IPS DF 19.7 (cell line): ENCODE data around the gene MEX3B.
"Not testable (repeated sequence)": the region's sequence is repeated elsewhere in the genome, so short reads cannot be mapped to it uniquely, and the experiment has no call there.

Experiments
- DNase-seq: peaks from one replicate; pipeline ENCODE4 v3.0.0-alpha.2; 2013; ENCODE audit warnings: low read depth, low spot score

The MEX3B gene

GRCh38 chr15:82048811-82049210 lies 3.0 kb upstream of the MEX3B start:
- no peak for DNase-seq

DNA sequence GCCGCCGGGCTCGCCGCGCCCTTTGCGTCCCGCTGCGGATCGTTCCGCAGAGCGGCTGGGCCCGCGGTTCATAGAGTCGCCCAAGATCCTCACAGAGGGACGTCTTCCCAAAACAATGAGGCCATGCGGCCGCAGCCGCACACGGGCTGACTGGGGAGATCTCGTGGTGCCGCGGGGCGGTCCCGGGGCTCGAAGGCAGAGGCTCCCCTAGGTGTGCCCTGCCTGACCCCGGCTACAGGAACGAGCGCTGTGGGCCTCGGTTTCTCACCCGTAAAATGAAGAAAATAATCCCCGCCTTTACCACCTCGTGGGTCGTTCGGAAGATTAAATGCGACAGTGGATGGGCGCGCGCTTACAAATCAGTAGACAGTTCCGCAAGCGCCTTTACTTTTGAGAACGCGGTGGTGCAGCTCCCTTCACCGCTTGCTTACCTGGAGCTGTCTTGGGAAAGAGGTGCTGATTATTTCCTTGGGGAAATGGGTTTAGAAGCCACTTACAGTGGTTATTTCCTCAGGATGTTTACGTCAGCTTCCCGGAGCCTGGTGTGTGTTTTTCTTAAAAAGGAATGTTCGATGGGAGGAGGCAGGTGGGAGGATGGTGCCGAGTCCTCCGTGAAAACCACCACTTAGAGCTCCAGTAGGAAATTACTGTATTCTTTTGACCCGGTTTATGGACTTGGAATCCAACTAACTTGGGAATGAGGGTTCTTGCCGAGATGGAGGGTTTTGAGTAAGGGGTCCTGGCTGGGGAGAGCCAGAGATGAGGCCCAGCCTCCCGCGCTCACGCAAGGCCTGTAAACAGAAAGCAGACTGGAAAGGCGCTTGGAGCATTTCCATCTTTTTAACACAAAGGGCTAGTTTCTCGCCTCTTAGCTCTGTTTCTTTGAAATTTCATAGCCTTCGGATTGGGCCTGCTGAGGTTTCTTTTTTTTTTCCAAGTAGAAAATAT lies 1.9 kb upstream of the MEX3B start:
- DNase-seq = no peak

GRCh38 chr15:82046666-82047452 lies 1.0 kb upstream of the MEX3B start:
- no peak for DNase-seq

DNA sequence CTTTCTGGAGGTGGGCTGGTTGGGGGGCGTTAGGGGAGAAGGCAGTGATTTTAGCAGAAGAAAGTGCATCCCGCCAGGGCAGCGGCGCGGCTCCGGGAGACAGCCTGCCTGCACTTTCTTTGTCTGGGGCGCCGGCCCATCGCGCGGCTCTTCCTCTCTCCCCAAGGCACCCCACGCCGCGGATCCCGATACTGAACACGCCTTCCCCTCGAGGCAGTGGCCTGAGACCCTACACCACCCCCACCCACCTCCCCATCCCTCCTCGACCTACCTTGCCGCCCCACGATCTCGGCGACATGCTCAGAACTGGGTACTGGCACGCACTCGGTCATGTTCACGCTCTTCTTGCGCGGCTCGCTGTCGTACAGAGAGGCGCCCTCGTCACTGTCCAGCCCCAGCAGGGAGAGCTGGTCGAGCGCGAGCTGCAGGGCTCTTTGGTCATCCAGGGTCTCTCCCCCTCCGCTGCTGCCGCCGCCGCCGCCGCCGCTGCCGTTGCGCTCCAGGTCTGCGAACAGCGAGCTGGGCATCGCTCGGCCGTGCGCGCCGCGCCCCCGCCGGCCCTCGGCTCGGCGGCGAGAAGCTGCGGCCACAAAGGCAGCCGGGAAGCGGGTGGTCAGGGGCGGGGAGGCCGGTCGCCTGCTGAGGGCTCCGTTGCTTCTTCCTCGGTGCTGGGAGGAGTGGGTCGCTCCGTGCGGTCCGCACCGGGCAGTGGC lies 483 bp downstream of the MEX3B start:
- DNase-seq = no peak

DNA sequence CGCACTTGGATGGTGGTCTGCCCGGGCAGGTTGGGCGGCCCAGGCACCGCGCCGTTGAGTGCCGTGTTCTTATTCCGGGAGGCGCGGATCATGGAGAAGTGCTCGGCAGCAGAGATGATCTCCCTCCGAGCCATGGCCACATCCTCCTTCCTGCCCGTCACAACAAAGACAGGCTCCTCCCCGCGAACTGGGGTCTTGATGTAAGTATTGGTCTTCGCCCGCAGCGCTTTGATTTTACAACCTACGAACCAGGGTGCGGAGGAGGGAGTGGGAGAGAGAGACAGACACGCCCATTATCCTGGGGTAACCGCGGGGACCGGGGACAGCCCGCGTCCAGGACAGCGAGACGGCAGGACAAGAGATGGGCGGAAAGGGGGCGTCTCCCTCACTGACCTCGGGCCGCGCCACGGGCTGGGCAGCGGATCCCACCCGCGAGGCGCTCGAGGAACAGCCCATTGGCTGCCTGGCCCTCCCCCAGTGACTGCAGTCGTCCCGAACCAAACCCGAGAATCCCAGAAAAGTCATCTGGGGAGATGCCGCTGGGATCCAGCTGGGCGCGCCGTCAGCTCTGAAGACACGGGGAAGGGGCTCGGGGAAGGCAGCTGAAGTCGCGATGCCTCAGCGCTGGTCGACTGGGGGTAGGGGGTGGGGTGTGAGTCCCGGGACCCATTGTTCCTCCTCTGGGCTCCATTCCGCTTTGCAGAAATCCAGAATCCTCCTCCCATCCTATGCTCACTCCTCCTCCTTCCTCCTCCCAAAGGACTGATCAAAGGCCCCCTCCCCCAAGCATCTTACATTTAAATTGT lies 1.2 kb downstream of the MEX3B start:
- DNase-seq = no peak

DNA sequence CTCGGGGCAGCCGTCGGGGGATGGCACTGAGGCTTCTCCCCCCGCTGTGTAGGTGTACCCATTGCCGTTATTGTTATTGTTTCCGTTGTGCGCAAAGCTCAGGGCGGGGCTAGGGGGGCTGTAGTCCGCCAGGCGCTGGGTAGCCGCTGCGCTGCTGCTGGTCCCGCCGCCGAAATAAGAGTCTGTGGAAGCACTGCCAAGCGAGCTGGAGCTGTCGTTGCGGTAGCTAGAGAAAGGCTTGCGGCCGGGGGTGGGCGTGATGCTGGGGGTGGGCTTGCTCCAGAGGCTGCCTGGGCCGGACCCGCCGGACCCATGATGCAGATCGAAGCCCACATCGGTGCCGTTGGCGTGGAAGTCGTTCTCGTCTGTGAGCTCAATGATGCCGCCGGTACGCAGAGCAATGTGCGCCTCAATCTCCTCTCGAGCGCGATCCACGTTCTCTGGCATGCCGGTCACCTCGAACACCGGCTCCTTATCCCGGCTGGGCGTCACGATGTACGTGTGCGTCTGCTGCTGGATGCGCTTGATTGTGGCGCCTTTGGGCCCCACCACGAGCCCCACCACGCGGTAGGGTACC lies 1.9 kb downstream of the MEX3B start:
- no peak for DNase-seq

- DNase-seq = no peak
Observed at GRCh38 chr15:82043130-82043673, 2.6 kb downstream of the MEX3B start.

GRCh38 chr15:82040862-82041261 lies 5.0 kb downstream of the MEX3B start:
- no peak for DNase-seq

DNA sequence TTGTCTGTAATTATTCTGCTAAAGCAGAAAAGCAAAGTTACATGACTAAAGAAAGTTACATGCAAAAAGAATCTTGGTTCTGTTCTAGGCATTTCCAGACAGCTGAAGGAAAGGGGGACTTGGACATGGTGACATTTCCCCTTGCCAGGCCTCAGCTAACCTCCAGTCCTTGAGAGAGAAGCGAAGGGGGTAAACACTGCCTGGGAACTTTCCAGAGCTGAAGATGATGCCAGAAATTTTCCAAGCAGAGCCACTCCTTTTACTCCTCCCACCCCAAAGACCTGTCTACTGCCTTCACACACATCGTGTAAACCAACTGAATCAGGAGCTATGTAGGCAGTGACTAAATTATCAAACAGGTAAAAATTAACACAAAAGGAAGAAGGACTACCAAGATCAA lies 5.4 kb downstream of the MEX3B start:
- no peak for DNase-seq

DNA sequence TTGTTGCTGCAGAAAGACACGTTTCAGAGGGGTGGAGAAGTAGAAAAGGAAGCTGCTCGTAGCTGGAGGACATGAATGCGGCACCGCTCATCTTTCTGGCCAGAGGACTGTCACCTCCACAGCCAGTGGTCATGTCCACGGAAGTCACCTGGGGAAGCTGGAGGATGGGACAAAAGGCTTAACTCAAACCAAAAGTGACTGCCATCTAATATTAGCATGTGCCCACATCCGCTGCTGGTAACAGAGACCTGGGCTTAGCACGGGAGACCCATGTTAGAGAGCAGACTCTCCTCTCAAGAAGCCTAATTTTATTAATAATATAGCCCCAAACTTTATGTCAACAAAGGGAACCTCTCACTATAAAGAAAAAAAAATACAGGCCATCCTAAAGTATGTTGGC lies 5.9 kb downstream of the MEX3B start:
- DNase-seq = no peak

DNA sequence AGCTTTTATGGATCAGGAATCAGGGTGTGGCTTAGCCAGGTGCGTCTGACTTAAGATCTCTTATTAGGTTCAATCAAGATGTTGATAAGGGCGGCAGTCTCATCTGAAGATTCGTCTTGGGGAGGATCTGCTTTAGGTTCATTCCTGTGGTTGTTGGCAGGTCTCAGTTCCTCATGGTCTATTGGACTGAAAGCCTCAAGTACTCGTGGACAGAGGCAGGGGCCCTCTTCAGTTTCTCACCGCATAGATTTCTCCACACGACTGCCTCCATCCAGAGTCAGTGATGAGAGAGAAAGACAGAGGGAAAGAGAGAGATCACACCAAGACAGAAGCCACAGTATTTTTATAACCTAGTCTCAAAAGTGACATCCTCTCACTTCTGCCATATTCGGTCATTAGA lies 9.4 kb downstream of the MEX3B start:
- no peak for DNase-seq

GRCh38 chr15:82031871-82032270 lies 13.9 kb downstream of the MEX3B start:
- no peak for DNase-seq

GRCh38 chr15:82030176-82030575 lies 15.6 kb downstream of the MEX3B start:
- DNase-seq = no peak

- DNase-seq = not testable (repeated sequence)
Observed at GRCh38 chr15:82028163-82028562, 17.7 kb downstream of the MEX3B start.

DNA sequence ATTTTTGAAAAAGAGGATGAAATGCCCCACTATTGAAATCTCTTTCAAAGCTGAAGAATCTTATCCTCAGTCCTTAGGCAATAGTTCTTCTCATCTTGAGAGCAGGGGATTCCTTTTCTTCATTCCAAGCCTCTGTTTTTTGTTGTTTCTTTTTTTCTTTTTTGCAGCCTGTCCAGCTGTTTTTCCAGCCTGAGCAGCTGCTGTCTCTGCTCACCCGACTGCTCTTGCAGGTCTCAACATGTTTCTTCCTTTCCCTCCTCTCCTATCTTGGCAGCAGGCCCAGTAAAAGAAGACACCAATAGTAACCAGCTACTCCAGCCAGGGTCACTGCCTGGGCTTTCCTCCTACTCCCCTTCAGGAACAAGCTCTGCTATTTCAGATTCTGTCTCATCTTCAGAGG lies 23.8 kb downstream of the MEX3B start:
- DNase-seq = no peak

GRCh38 chr15:82020625-82021394 lies 25.0 kb downstream of the MEX3B start:
- no peak for DNase-seq

DNA sequence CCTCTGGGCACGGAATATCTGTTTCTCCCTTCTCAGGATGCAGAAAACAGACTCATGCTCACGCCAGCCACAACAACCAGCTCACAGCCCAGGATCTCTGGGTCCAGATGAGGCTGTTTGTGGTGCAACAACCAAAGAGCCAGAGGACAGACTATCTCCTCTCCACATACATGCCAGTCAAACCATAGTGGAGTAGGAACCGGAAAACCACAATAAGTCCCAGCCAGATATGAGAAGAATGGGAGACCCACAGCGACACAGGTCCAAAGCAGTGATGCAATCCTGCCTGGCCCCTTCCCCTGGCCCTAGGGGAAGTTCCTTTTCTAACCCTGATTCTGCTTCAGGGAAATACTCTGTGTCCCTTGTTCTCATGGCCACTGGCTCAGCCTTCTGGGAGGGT lies 27.6 kb downstream of the MEX3B start:
- no peak for DNase-seq

GRCh38 chr15:82017656-82018055 lies 28.2 kb downstream of the MEX3B start:
- DNase-seq = no peak

GRCh38 chr15:82014989-82015388 lies 30.8 kb downstream of the MEX3B start:
- no peak for DNase-seq

DNA sequence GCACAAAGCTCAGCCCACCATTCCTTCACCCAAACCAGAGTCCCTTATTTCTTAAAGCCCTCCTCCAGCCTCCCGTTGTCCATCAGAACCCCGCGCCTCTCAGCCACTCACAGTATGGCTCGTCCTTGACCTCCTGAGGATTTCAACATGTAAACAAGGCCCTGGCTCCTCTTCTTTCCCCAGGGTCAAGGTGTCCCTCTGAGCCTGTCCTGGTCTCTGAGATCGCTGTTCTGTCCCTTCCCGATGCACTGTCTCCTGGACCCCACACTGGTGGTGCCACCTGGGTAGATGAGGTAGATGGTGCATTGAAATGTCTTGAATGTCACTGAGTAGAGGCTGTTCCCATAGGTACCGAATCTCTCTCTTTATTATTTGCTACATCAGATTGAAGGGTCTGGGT lies 32.9 kb downstream of the MEX3B start:
- DNase-seq = no peak
